Measurements from ENCODE around the gene GRIK3. TPM values are rescaled to one million over a fixed set of nuclear protein-coding genes. Genes with fewer than 3 reads are reported as not detected.
A peak's percentile ranks its signal among the peaks of the same experiment; 100 is the strongest.

GRIK3 gene
- total and polyA plus RNA-seq, 2 of the 8 experiments (the other 6 are each of a cell fraction or from before 2014, with no cell fraction given) = 2.1 to 3.4 TPM

- Histone ChIP-seq H4K91ac (replicated peaks; ENCODE audit: insufficient read length, low read length) (no peak overlapping the region), H2BK12ac (ENCODE audit: low read depth, low read length) (no peak overlapping the region; the same call in 1 of the 2 replicates), H3K27ac (ENCODE audit: low read depth, low read length) (no peak overlapping the region), H3K36me3 (ENCODE audit: control insufficient read depth in 2 of 4, insufficient read depth in 4 of 4, low read length in 3 of 4) (no peaks in the 10 kb centered on the region; a peak in 1 of 8 replicates), H3K23me2 (ENCODE audit: low read depth, low read length) (peaks cover 14% of the 10 kb centered on the region; the same call in 1 of the 2 replicates), H3K79me2 (ENCODE audit: control insufficient read depth in 1 of 2, insufficient read depth in 2 of 2, low read length in 2 of 2) (no peaks in the 10 kb centered on the region), H3K14ac (ENCODE audit: insufficient read length) (no peak overlapping the region), H3K4me1 (replicated peaks in 1 of 4; ENCODE audit: control insufficient read depth in 3 of 4, insufficient read depth in 4 of 4, low read length in 3 of 4) (peaks cover 0 to 16% (median 13%) of the 10 kb centered on the region in 4 experiments; a peak in 6 of 7 replicates), H3K4ac (replicated peaks; ENCODE audit: insufficient read length, low read depth, low read length) (no peak overlapping the region), H3K9ac (replicated peaks in 1 of 4; ENCODE audit: extremely low read depth in 1 of 4, low read depth in 3 of 4, low read length in 3 of 4) (no peak overlapping the region), H4K20me1 (replicated peaks in 1 of 2; ENCODE audit: control insufficient read depth in 1 of 2, insufficient read depth in 2 of 2, low read length in 2 of 2) (peaks cover 2 to 8% of the 10 kb centered on the region in 2 experiments), H2BK120ac (replicated peaks; ENCODE audit: low read depth, low read length) (no peak overlapping the region), H2BK20ac (ENCODE audit: low read length) (no peak overlapping the region), H3K18ac (ENCODE audit: extremely low read depth, low read length) (no peak overlapping the region), H3K23ac (ENCODE audit: insufficient read length) (no peak overlapping the region), H2AK5ac (ENCODE audit: low read depth, low read length) (no peak overlapping the region), H4K5ac (ENCODE audit: insufficient read length, low read depth, low read length) (no peak overlapping the region), H2AFZ (ENCODE audit: low read length) (no peak overlapping the region), H2BK15ac (ENCODE audit: low read length) (peak overlapping the region; percentile 97; the same call in 1 of the 2 replicates), H3K9me3 (ENCODE audit: insufficient read depth in 2 of 2, low read depth in 1 of 2, low read length in 1 of 2) (no peaks in the 10 kb centered on the region; a peak in 1 of 4 replicates), H4K8ac (ENCODE audit: extremely low read depth, insufficient read depth, low read length) (no peak overlapping the region), H3K4me2 (ENCODE audit: insufficient read depth in 1 of 2, low read depth in 2 of 2, low read length in 2 of 2) (no peak overlapping the region), H3K79me1 (ENCODE audit: low read depth, low read length) (no peaks in the 10 kb centered on the region), H2BK5ac (ENCODE audit: low read depth, low read length) (no peak overlapping the region; the same call in 1 of the 2 replicates), H3K27me3 (replicated peaks in 1 of 4; ENCODE audit: control insufficient read depth in 3 of 4, extremely low read depth in 1 of 4, insufficient read depth in 3 of 4, low read length in 3 of 4) (peaks cover 32 to 49% (median 45%) of the 10 kb centered on the region in 4 experiments), H3K4me3 (ENCODE audit: extremely low read depth in 1 of 4, insufficient read depth in 2 of 4, low read depth in 3 of 4, low read length in 4 of 4) (no peak overlapping the region), H3K56ac (replicated peaks; ENCODE audit: insufficient read length, low read depth, low read length) (no peak overlapping the region)
- WGBS, 2 experiments (ENCODE audit: extremely low coverage in 1 of 2, insufficient coverage in 1 of 2, insufficient read length in 1 of 2, insufficient replicate concordance in 2 of 2, low coverage in 1 of 2, low lambda C conversion rate in 2 of 2, missing lambda C conversion rate in 1 of 2) = 58% methylated on average over 12 of the region's 12 CpGs; no CpG with 5 or more reads in 1 of the 2 experiments
- ChIA-PET CTCF (ENCODE audit: partially characterized antibody) (interaction anchor here (0.6 to 2.8 kb wide), 30 partner anchors 9 to 513 kb away, joined by 3 to 15 read pairs (median 3); no protein-coding TSS in a partner anchor), POLR2A (ENCODE audit: partially characterized antibody) (no interaction called here)
- DNase-seq (ENCODE audit: low read depth in 1 of 2, low spot score in 2 of 2) (peak in 1 of 2 experiments; percentile 54), FAIRE-seq (no peak)
- TF ChIP-seq NRF1 (IDR thresholded peaks at IDR 0.05; ENCODE audit: low read depth, low read length) = no peak
- TF ChIP-seq, protein P1, sequence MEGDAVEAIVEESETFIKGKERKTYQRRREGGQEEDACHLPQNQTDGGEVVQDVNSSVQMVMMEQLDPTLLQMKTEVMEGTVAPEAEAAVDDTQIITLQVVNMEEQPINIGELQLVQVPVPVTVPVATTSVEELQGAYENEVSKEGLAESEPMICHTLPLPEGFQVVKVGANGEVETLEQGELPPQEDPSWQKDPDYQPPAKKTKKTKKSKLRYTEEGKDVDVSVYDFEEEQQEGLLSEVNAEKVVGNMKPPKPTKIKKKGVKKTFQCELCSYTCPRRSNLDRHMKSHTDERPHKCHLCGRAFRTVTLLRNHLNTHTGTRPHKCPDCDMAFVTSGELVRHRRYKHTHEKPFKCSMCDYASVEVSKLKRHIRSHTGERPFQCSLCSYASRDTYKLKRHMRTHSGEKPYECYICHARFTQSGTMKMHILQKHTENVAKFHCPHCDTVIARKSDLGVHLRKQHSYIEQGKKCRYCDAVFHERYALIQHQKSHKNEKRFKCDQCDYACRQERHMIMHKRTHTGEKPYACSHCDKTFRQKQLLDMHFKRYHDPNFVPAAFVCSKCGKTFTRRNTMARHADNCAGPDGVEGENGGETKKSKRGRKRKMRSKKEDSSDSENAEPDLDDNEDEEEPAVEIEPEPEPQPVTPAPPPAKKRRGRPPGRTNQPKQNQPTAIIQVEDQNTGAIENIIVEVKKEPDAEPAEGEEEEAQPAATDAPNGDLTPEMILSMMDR (IDR thresholded peaks at IDR 0.05; ENCODE audit: control extremely low read depth in 1 of 3, insufficient read depth in 1 of 3, low read depth in 1 of 3, low read length in 3 of 3) = peak; percentile 69 to 74 (median 71)
- peak; percentile 80 to 83 for TF ChIP-seq RAD21 (IDR thresholded peaks at IDR 0.05 in 1 of 2, conservative IDR thresholded peaks at IDR 0.05 in 1 of 2; ENCODE audit: low read depth in 2 of 2, low read length in 2 of 2)
- peak; percentile 32; the same call in 1 of the 2 replicates for TF ChIP-seq TEAD4 (IDR thresholded peaks at IDR 0.05; ENCODE audit: low read depth, low read length)
Observed at GRCh38 chr1:37028981-37029617, 5.2 kb downstream of the GRIK3 start.
